22Rv1 (cell line): ENCODE data around the gene ELAVL1.

ENCODE experiments used
- ZFX ChIP-seq: fragments of 450-650 bp; IDR thresholded peaks from 2 replicates; pipeline ENCODE4 v1.6.1; 2017; ENCODE audit warnings: antibody characterized with exemption, borderline replicate concordance
- TF ChIP-seq, protein P1 (sequence below): fragments of 450-650 bp; IDR thresholded peaks from 2 replicates; pipeline ENCODE4 v1.5.1; 2017; ENCODE audit warnings: mild to moderate bottlenecking

DNA sequence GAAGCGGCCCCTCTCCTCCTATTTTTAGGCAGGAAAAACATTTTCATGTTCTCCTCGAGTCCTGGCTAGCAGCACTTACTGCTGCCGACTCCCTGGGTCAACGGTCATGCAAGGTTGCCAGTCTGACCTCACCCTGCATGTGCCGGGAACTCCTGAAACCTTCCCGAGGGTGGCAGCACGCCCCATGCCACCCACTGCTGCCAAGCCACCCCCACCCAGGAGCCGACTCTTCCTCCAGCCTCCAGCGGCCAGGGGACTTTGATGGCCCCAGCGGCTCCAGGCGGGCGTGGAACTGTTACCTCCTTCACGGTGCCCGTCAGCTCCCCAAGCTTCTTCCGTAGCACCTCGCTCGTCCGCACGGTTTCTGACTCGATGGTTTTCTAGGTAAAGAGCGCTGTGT is 70.7 kb downstream of the ELAVL1 start:
- TF ChIP-seq, protein P1, sequence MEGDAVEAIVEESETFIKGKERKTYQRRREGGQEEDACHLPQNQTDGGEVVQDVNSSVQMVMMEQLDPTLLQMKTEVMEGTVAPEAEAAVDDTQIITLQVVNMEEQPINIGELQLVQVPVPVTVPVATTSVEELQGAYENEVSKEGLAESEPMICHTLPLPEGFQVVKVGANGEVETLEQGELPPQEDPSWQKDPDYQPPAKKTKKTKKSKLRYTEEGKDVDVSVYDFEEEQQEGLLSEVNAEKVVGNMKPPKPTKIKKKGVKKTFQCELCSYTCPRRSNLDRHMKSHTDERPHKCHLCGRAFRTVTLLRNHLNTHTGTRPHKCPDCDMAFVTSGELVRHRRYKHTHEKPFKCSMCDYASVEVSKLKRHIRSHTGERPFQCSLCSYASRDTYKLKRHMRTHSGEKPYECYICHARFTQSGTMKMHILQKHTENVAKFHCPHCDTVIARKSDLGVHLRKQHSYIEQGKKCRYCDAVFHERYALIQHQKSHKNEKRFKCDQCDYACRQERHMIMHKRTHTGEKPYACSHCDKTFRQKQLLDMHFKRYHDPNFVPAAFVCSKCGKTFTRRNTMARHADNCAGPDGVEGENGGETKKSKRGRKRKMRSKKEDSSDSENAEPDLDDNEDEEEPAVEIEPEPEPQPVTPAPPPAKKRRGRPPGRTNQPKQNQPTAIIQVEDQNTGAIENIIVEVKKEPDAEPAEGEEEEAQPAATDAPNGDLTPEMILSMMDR, result no peak
- no peak for TF ChIP-seq ZFX
